Stomach (tissue), 4 donors: Measurements from ENCODE around the gene CMTM7.

ENCODE experiments used
- CTCF ChIP-seq, 7 experiments: fragments of 450-650 bp in 4 of 7; fragments of 200-600 bp in 3 of 7; sonication (generic) in 3 of 7; IDR thresholded peaks; one replicate each; pipeline ENCODE4 v1.5.1; 2016 to 2019; ENCODE audit warnings: antibody characterized with exemption in 7 of 7, control low read depth in 2 of 7, mild to moderate bottlenecking in 1 of 7
- EP300 ChIP-seq: sonication (generic); formaldehyde crosslinking; IDR thresholded peaks from one replicate; pipeline ENCODE4 v1.6.1; 2017; ENCODE audit warnings: antibody characterized with exemption
- POLR2A ChIP-seq, 4 donors: fragments of 450-650 bp; IDR thresholded peaks; one replicate each; pipeline ENCODE4 v1.6.1; 2016; ENCODE audit warnings: antibody characterized with exemption in 4 of 4, control low read depth in 2 of 4, mild to moderate bottlenecking in 1 of 4, moderate library complexity in 1 of 4
- POLR2AphosphoS5 ChIP-seq, 3 donors: sonication (generic); formaldehyde crosslinking; IDR thresholded peaks; one replicate each; pipeline ENCODE4 v1.6.1; 2016; ENCODE audit warnings: antibody characterized with exemption in 3 of 3

DNA sequence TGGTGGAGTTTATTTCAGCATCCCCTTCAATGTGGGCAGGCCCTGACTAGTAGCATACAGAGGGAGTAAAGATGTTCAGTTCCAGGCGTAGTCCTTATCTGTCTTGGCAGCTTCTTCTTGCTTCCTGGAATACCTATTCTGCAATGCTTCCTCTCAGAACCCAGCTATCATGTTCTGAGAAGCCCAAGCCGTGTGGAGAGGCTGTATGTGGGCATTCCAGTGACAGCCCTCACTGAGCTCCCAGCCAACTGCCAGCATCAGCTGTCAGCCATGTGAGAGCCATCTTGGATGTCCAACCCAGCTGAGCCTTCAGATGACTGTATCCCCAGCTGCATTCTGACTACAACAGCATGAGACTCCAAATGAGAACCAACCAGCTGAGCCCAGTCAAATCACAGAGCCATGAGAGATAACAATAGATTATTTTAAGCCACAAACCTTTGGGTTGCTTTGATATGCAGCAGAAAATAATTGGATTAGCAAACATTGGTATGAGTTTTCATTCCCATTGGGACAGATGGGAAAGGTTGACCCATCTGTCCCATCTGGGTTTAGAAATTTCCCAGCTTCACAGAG lies 8.4 kb upstream of the CMTM7 start:
- TF ChIP-seq CTCF (IDR thresholded peaks at IDR 0.05): no peak
- no peak for TF ChIP-seq POLR2AphosphoS5 (IDR thresholded peaks at IDR 0.05)
- TF ChIP-seq POLR2A (IDR thresholded peaks at IDR 0.05): no peak
- no peak for TF ChIP-seq EP300
